WERI-Rb-1 (cell line): Measurements from ENCODE around the gene WDPCP.

Source experiments
- DNase-seq: peaks from one replicate; pipeline ENCODE4 v3.0.0-alpha.2; 2020
- H3K27ac ChIP-seq: fragments of 250-450 bp; sonication (Bioruptor Pico); 2 replicates; pipeline ENCODE4 v1.5.1; 2020; ENCODE audit warnings: mild to moderate bottlenecking, moderate library complexity
- H3K27me3 ChIP-seq: fragments of 250-450 bp; sonication (Bioruptor Pico); 2 replicates; pipeline ENCODE4 v1.5.1; 2021; ENCODE audit warnings: mild to moderate bottlenecking, low read depth, moderate library complexity; ENCODE audit not compliant: insufficient read depth, severe bottlenecking
- H3K36me3 ChIP-seq: fragments of 250-450 bp; sonication (Bioruptor Pico); 2 replicates; pipeline ENCODE4 v1.5.1; 2020; ENCODE audit warnings: mild to moderate bottlenecking, moderate library complexity
- H3K4me3 ChIP-seq: 2 replicates; pipeline ENCODE4 v1.5.1; 2011; ENCODE audit warnings: low read depth, mild to moderate bottlenecking, control low read depth, low read length
- H3K9me3 ChIP-seq: fragments of 250-450 bp; sonication (Bioruptor Pico); 2 replicates; pipeline ENCODE4 v1.5.1; 2021; ENCODE audit warnings: mild to moderate bottlenecking, moderate library complexity; ENCODE audit not compliant: severe bottlenecking
- CTCF ChIP-seq: IDR thresholded peaks from 2 replicates; pipeline ENCODE4 v1.5.1; 2011; ENCODE audit warnings: low read depth, mild to moderate bottlenecking, control low read depth, inconsistent platforms, low read length

WDPCP gene

GRCh38 chr2:63555299-63555698 lies 33.0 kb downstream of the WDPCP start:
- Histone ChIP-seq H3K9me3 (peaks cover 4% of the 10 kb centered on the region), H3K27me3 (no peaks in the 10 kb centered on the region), H3K27ac (no peak overlapping the region), H3K36me3 (no peaks in the 10 kb centered on the region), H3K4me3 (no peak overlapping the region)
- TF ChIP-seq CTCF = no peak
- DNase-seq = no peak

GRCh38 chr2:63553049-63553448 lies 35.2 kb downstream of the WDPCP start:
- H3K4me3 ChIP-seq = no peak overlapping the region
- DNase-seq = no peak
- no peaks in the 10 kb centered on the region for H3K9me3 ChIP-seq
- H3K27ac ChIP-seq = no peak overlapping the region
- H3K36me3 ChIP-seq = no peaks in the 10 kb centered on the region
- no peak for TF ChIP-seq CTCF
- no peaks in the 10 kb centered on the region for H3K27me3 ChIP-seq

- no peak for DNase-seq
- Histone ChIP-seq H3K4me3 (no peak overlapping the region), H3K27me3 (no peaks in the 10 kb centered on the region), H3K27ac (no peak overlapping the region), H3K36me3 (no peaks in the 10 kb centered on the region), H3K9me3 (no peaks in the 10 kb centered on the region)
- no peak for TF ChIP-seq CTCF
Measured at GRCh38 chr2:63545023-63545422, 43.3 kb downstream of the WDPCP start.

- DNase-seq = no peak
Measured at GRCh38 chr2:63544017-63544627, 44.2 kb downstream of the WDPCP start.

GRCh38 chr2:63539416-63540162 lies 48.7 kb downstream of the WDPCP start:
- no peak for DNase-seq
- TF ChIP-seq CTCF = no peak

More at GRCh38 chr2:63544017-63544627, 44.2 kb downstream of the WDPCP start:
- Histone ChIP-seq H3K9me3 (no peaks in the 10 kb centered on the region), H3K27me3 (no peaks in the 10 kb centered on the region), H3K27ac (no peak overlapping the region), H3K36me3 (no peaks in the 10 kb centered on the region), H3K4me3 (no peak overlapping the region)
- TF ChIP-seq CTCF = peak; percentile 16; the same call in 1 of the 2 replicates

More at GRCh38 chr2:63539416-63540162, 48.7 kb downstream of the WDPCP start:
- H3K9me3 ChIP-seq = no peaks in the 10 kb centered on the region
- H3K27me3 ChIP-seq = no peaks in the 10 kb centered on the region
- no peak overlapping the region for H3K4me3 ChIP-seq
- H3K36me3 ChIP-seq = no peaks in the 10 kb centered on the region
- no peak overlapping the region for H3K27ac ChIP-seq
